ENCODE measurements around the gene RNF10. TPM values are rescaled to one million over a fixed set of nuclear protein-coding genes. Genes with fewer than 3 reads are reported as not detected.
"Not testable (repeated sequence)": the region's sequence is repeated elsewhere in the genome, so short reads cannot be mapped to it uniquely, and the experiment has no call there.

Gene RNF10
- total and polyA plus RNA-seq, 10 of the 15 experiments (the other 5 are each of a cell fraction or from before 2014, with no cell fraction given) = 48.2 to 127 (median 64.5) TPM

DNA sequence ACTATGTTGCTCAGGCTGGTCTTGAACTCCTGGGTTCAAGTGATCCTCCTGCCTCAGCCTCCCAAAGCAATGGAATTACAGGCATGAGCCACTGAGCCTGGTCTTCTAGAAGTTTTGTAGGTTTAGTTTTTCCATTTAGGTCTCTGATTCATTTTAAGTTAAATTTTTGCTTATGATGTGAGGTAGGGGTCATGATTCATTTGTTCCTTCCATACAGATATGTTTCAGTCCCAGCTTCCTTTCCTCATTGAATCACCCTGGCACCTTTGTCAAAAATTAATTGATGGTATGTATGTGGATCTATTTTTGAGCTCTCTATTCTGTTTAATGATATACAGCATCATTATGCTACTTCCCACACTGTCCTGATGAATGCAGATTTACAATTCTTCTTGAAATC lies 80.7 kb downstream of the RNF10 start:
- Histone ChIP-seq H3K27ac (ENCODE audit: control insufficient read depth, insufficient read depth) (no peak overlapping the region), H3K9ac (ENCODE audit: control insufficient read depth, insufficient read depth, low read length) (no peak overlapping the region), H3K4me1 (ENCODE audit: control insufficient read depth, insufficient read depth, low read length) (no peaks in the 10 kb centered on the region), H3K36me3 (ENCODE audit: control insufficient read depth in 2 of 2, insufficient read depth in 2 of 2, low read length in 1 of 2) (no peaks in the 10 kb centered on the region), H2AFZ (ENCODE audit: control insufficient read depth, low read depth, low read length) (no peak overlapping the region), H3K79me2 (ENCODE audit: control insufficient read depth, insufficient read depth, low read length) (no peaks in the 10 kb centered on the region), H4K20me1 (ENCODE audit: control insufficient read depth, insufficient read depth) (no peaks in the 10 kb centered on the region), H3K27me3 (replicated peaks in 1 of 2; ENCODE audit: control insufficient read depth in 2 of 2, insufficient read depth in 2 of 2, low read length in 1 of 2) (peaks cover 0 to 2% of the 10 kb centered on the region in 2 experiments; a peak in 2 of 4 replicates), H3K4me3 (no peak overlapping the region), H3K9me3 (replicated peaks; ENCODE audit: control insufficient read depth, insufficient read depth, low read length) (no peaks in the 10 kb centered on the region), H3K4me2 (ENCODE audit: control insufficient read depth, insufficient read depth) (no peak overlapping the region)
- POLR2A ChIA-PET = no interaction called here
- RAD21 ChIA-PET (ENCODE audit: unreplicated experiment) = no interaction called here
- SMC1A ChIA-PET (ENCODE audit: uncharacterized antibody, unreplicated experiment) = no interaction called here
- no peak for TF ChIP-seq MTA3 (IDR thresholded peaks at IDR 0.05; ENCODE audit: borderline replicate concordance, low read length)
- TF ChIP-seq CBFB (IDR thresholded peaks at IDR 0.05; ENCODE audit: low read depth) = no peak
- TF ChIP-seq SUPT20H (IDR thresholded peaks at IDR 0.05; ENCODE audit: borderline replicate concordance, control insufficient read depth, low read depth, low read length) = no peak
- TF ChIP-seq NFYA (IDR thresholded peaks at IDR 0.05; ENCODE audit: borderline replicate concordance, low read depth, low read length) = no peak
- no peak for TF ChIP-seq PAX5 (IDR thresholded peaks at IDR 0.05; ENCODE audit: borderline replicate concordance, low read depth, low read length)
- TF ChIP-seq SP1 (IDR thresholded peaks at IDR 0.05; ENCODE audit: low read depth, low read length) = no peak
- CTCF ChIA-PET = no interaction called here
- intact Hi-C loops (cut with micrococcal nuclease; ENCODE audit: unreplicated experiment) (no loop called here), in situ Hi-C loops (cut with MboI) (no loop called here)
- ATAC-seq (no peak), DNase-seq (ENCODE audit: low read depth, low spot score) (no peak), FAIRE-seq (no peak)
- BruUV-seq (replicated peaks) = no TSS peak

DNA sequence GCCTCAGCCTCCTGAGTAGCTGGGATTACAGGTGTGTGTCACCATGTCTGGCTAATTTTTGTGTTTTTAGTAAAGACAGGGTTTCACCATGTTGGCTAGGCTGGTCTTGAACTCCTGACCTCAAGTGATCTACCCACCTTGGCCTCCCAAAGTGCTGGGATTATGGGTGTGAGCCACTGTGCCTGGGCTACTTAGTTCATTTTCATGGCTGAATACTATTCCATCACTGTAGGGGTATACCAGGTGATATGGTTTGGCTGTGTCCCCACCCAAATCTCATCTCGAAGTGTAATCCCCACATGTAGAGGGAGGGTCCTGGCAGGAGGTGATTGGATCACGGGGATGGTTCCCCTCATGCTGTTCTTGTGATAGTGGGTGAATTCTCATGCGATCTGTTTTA lies 83.0 kb downstream of the RNF10 start:
- H3K27ac ChIP-seq (ENCODE audit: control insufficient read depth, insufficient read depth); SMC1A ChIA-PET (ENCODE audit: uncharacterized antibody, unreplicated experiment); BruUV-seq (replicated peaks); H3K9ac ChIP-seq (ENCODE audit: control insufficient read depth, insufficient read depth, low read length); H4K20me1 ChIP-seq (ENCODE audit: control insufficient read depth, insufficient read depth); H3K4me1 ChIP-seq (ENCODE audit: control insufficient read depth, insufficient read depth, low read length); FAIRE-seq; intact Hi-C loops (cut with micrococcal nuclease; ENCODE audit: unreplicated experiment); H3K27me3 ChIP-seq (replicated peaks in 1 of 2; ENCODE audit: control insufficient read depth in 2 of 2, insufficient read depth in 2 of 2, low read length in 1 of 2); H3K4me2 ChIP-seq (ENCODE audit: control insufficient read depth, insufficient read depth); POLR2A ChIA-PET; CTCF ChIA-PET; H3K79me2 ChIP-seq (ENCODE audit: control insufficient read depth, insufficient read depth, low read length); DNase-seq (ENCODE audit: low read depth, low spot score); H3K4me3 ChIP-seq; H2AFZ ChIP-seq (ENCODE audit: control insufficient read depth, low read depth, low read length); H3K9me3 ChIP-seq (replicated peaks; ENCODE audit: control insufficient read depth, insufficient read depth, low read length); ATAC-seq; H3K36me3 ChIP-seq (ENCODE audit: control insufficient read depth in 2 of 2, insufficient read depth in 2 of 2, low read length in 1 of 2); in situ Hi-C loops (cut with MboI); RAD21 ChIA-PET (ENCODE audit: unreplicated experiment): not testable (repeated sequence)
- 38% methylated on average over 3 of the region's 3 CpGs for WGBS (ENCODE audit: insufficient coverage, insufficient replicate concordance, low lambda C conversion rate, missing lambda C conversion rate)

DNA sequence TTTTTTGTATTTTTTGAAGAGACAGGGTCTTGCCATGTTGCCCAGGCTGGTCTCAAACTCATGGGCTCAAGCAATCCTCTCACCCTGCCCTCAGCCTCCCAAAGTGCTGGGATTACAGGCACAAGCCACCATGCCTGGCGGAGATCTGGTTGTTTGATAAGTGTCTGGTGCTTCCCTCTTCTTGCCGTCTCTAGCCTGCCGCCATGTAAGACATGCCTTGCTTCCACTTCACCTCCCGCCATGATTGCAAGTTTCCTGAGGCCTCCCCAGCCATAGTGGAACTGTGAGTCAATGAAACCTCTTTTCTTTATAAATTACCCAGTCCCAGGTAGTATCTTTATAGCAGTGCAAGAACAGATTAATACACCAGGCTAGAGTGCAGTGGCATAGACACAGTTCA lies 83.6 kb downstream of the RNF10 start:
- H3K4me3 ChIP-seq; intact Hi-C loops (cut with micrococcal nuclease; ENCODE audit: unreplicated experiment); FAIRE-seq; H3K27me3 ChIP-seq (replicated peaks in 1 of 2; ENCODE audit: control insufficient read depth in 2 of 2, insufficient read depth in 2 of 2, low read length in 1 of 2); H3K4me1 ChIP-seq (ENCODE audit: control insufficient read depth, insufficient read depth, low read length); H3K27ac ChIP-seq (ENCODE audit: control insufficient read depth, insufficient read depth); H3K4me2 ChIP-seq (ENCODE audit: control insufficient read depth, insufficient read depth); H4K20me1 ChIP-seq (ENCODE audit: control insufficient read depth, insufficient read depth); BruUV-seq (replicated peaks); DNase-seq (ENCODE audit: low read depth, low spot score); in situ Hi-C loops (cut with MboI); POLR2A ChIA-PET; H2AFZ ChIP-seq (ENCODE audit: control insufficient read depth, low read depth, low read length); H3K36me3 ChIP-seq (ENCODE audit: control insufficient read depth in 2 of 2, insufficient read depth in 2 of 2, low read length in 1 of 2); H3K9me3 ChIP-seq (replicated peaks; ENCODE audit: control insufficient read depth, insufficient read depth, low read length); RAD21 ChIA-PET (ENCODE audit: unreplicated experiment); ATAC-seq; H3K9ac ChIP-seq (ENCODE audit: control insufficient read depth, insufficient read depth, low read length); SMC1A ChIA-PET (ENCODE audit: uncharacterized antibody, unreplicated experiment); CTCF ChIA-PET; H3K79me2 ChIP-seq (ENCODE audit: control insufficient read depth, insufficient read depth, low read length): not testable (repeated sequence)
- 70% methylated on average over 4 of the region's 4 CpGs for WGBS (ENCODE audit: insufficient coverage, insufficient replicate concordance, low lambda C conversion rate, missing lambda C conversion rate)

Measured in GM12878 (cell line).